Left lung (tissue), 10 donors: Measurements from ENCODE around the gene DOCK8. TPM values are rescaled to one million over a fixed set of nuclear protein-coding genes. Genes with fewer than 3 reads are reported as not detected.

Experiments
- ATAC-seq: fragments of 200-7000 bp; cut with Tn5 transposase; one replicate; pipeline ENCODE4 v1.9.1; 2020; ENCODE audit warnings: moderate library complexity
- DNase-seq, 4 donors: peaks; one replicate each; pipeline ENCODE4 v3.0.0-alpha.2; 2013 to 2020
- H3K27ac ChIP-seq, 2 donors: fragments of 200-600 bp; sonication (generic) in 1 of 2; one replicate each; pipeline versions ENCODE4 v1.5.0 to v1.8.0; 2020 to 2021
- H3K27me3 ChIP-seq, 2 donors: fragments of 200-600 bp; sonication (generic) in 1 of 2; one replicate each; pipeline versions ENCODE4 v1.5.0 to v1.8.0; 2020 to 2021
- H3K36me3 ChIP-seq, 2 donors: fragments of 200-600 bp; sonication (generic) in 1 of 2; one replicate each; pipeline versions ENCODE4 v1.5.0 to v1.8.0; 2020 to 2021
- H3K4me1 ChIP-seq, 2 donors: fragments of 200-600 bp; one replicate each; pipeline ENCODE4 v1.8.0; 2021
- H3K4me3 ChIP-seq, 2 donors: fragments of 200-600 bp; sonication (generic) in 1 of 2; one replicate each; pipeline versions ENCODE4 v1.5.0 to v1.8.0; 2020 to 2021; ENCODE audit warnings: mild to moderate bottlenecking in 1 of 2
- H3K9me3 ChIP-seq, 2 donors: fragments of 200-600 bp; sonication (generic) in 1 of 2; one replicate each; pipeline versions ENCODE4 v1.5.0 to v1.8.0; 2020 to 2021
- CTCF ChIP-seq, 2 donors: fragments of 200-600 bp; sonication (generic) in 1 of 2; IDR thresholded peaks; one replicate each; pipeline versions ENCODE4 v1.5.0 to v1.8.0; 2021; ENCODE audit warnings: antibody characterized with exemption in 2 of 2
- intact Hi-C, 2 donors: fragments of 100-400 bp; cut with DNase I; formaldehyde crosslinking; loops; one replicate each; pipeline versions ENCODE4 v1.11.2 to v1.14.2; 2022
- polyA plus RNA-seq, 6 donors: library from polyadenylated mRNA; unstranded; fragments of 120-200 nt; gene quantifications; one replicate each; pipeline ENCODE4 v1.2.1, GENCODE V29; 2013; ENCODE audit not compliant: insufficient read length in 6 of 6
- total RNA-seq, 2 donors: library from RNA; stranded (reverse); fragmentation: NEBNext Ultra II Directional; extraction: Animal tissue kit (Norgen Biotek cat#: 25700); gene quantifications; one replicate each; pipeline ENCODE4 v1.2.1, GENCODE V29; 2021
- donor health status: DM: no; HTN: yes; CAD: no.
- donor health status: DM: no; HTN: no; CAD: no.

Gene DOCK8
- total and polyA plus RNA-seq, 8 donors, result 5.9 to 95.9 (median 8.5) TPM

DNA sequence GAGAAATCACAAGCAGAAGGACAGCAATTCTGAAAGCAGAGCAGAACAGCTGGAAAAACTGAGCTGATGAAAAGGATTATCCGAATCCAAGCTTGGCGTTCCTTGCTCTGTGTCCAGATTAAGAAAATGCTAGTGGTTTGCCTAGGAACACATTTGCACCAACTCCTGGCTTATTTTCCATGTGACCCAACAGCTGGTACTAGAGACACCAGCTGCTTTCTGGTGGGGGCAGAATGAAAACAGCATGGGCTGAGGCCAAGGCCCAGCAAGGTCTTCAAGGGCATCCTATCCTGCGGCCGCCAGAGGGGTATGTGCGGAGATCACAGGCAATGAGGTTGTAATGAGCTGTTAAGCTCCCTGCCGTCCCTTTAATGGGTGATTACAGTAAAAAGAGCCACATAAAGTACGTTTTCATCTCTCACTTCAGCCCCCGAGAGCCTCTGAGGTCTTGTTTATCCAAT lies 131.5 kb downstream of the DOCK8 start:
- no peak overlapping the region for H3K27ac ChIP-seq
- peak in 1 of 4 donors; percentile 45 for DNase-seq
- ATAC-seq, result no peak
- no peak overlapping the region for H3K4me3 ChIP-seq
- no peak for TF ChIP-seq CTCF (IDR thresholded peaks at IDR 0.05)
- no peaks in the 10 kb centered on the region for H3K4me1 ChIP-seq
- H3K27me3 ChIP-seq, result no peaks in the 10 kb centered on the region
- no peaks in the 10 kb centered on the region for H3K9me3 ChIP-seq
- H3K36me3 ChIP-seq, result peaks cover 0 to 79% of the 10 kb centered on the region in 2 donors
- intact Hi-C loops, result no loop called here

GRCh38 chr9:347667-348292 lies 133.1 kb downstream of the DOCK8 start:
- DNase-seq (peak in 1 of 4 donors; percentile 41), ATAC-seq (peak; percentile 78)
- H3K27me3 ChIP-seq, result no peaks in the 10 kb centered on the region
- intact Hi-C loops, result no loop called here
- no peak overlapping the region for H3K4me3 ChIP-seq
- H3K4me1 ChIP-seq, result no peaks in the 10 kb centered on the region
- H3K9me3 ChIP-seq, result no peaks in the 10 kb centered on the region
- H3K36me3 ChIP-seq, result peaks cover 0 to 66% of the 10 kb centered on the region in 2 donors
- peak; percentile 42 to 68 for TF ChIP-seq CTCF (IDR thresholded peaks at IDR 0.05)
- no peak overlapping the region for H3K27ac ChIP-seq

DNA sequence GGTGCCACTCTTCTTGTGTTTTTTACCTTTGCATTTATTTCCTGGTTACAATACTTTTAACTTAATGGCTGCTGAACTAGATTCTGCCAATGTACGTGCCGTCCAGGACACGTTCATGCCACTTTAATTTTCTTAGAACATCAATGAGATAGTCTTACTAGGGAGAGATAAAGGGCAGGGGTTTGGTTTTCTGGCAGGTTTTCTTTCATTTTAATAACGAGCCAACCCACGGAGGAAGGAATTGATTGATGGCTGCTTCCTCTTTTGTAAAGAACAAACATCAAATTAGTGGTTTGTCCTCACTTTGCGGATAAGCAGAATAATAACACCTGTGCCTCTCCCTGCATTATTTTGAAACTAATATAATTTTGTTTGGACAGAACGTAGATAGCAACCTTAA lies 135.7 kb downstream of the DOCK8 start:
- ATAC-seq (no peak), DNase-seq (no peak)
- Histone ChIP-seq H3K27me3 (no peaks in the 10 kb centered on the region), H3K9me3 (no peaks in the 10 kb centered on the region), H3K4me3 (no peak overlapping the region), H3K27ac (no peak overlapping the region), H3K36me3 (peaks cover 0 to 40% of the 10 kb centered on the region in 2 donors), H3K4me1 (no peaks in the 10 kb centered on the region)
- TF ChIP-seq CTCF (IDR thresholded peaks at IDR 0.05), result no peak
- intact Hi-C loops, result no loop called here

DNA sequence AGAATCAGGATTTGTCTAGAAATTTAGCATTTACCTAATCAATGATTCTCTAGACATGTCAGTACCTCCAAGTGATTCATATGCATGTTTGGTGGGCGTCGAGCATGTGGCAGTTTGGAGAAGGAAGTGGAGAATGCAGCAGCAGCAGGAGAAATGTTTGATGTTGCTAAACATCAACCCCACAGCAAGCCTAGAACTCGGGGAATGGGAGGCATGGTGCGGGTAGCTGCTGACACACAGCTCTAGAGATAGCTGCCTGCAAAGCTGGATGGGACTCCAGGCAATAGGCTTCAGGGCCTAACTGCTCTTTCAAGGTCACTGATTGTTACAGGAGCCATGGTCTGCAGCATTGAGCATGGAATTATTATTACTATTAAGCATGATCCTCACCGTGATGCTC lies 137.3 kb downstream of the DOCK8 start:
- H3K4me1 ChIP-seq, result no peaks in the 10 kb centered on the region
- peaks cover 0 to 25% of the 10 kb centered on the region in 2 donors for H3K36me3 ChIP-seq
- TF ChIP-seq CTCF (IDR thresholded peaks at IDR 0.05), result no peak
- no peak for ATAC-seq
- DNase-seq, result no peak
- no peak overlapping the region for H3K4me3 ChIP-seq
- H3K27me3 ChIP-seq, result no peaks in the 10 kb centered on the region
- intact Hi-C loops, result no loop called here
- no peaks in the 10 kb centered on the region for H3K9me3 ChIP-seq
- no peak overlapping the region for H3K27ac ChIP-seq

DNA sequence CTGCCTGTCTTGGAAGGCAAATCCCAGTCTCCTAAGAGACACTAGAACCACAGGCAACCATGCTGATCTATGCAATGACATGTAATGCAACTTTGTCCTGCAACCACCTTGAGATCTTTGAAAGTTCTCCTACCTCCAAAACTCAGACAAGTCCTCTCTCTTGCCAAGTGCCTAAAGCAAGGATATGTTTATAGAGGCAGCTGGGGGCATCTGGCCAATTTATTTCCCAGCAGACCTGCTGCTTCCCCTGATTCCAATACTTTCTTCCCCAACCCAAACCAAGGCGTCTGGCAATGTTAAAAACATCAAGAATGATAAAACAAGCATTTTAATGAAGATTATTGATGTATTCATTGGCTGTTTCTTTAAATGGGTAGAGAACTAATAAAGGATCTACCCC lies 138.4 kb downstream of the DOCK8 start:
- intact Hi-C loops, result no loop called here
- H3K27ac ChIP-seq, result no peak overlapping the region
- peaks cover 0 to 16% of the 10 kb centered on the region in 2 donors for H3K36me3 ChIP-seq
- ATAC-seq (no peak), DNase-seq (no peak)
- H3K4me1 ChIP-seq, result no peaks in the 10 kb centered on the region
- TF ChIP-seq CTCF (IDR thresholded peaks at IDR 0.05), result no peak
- H3K27me3 ChIP-seq, result no peaks in the 10 kb centered on the region
- H3K9me3 ChIP-seq, result no peaks in the 10 kb centered on the region
- H3K4me3 ChIP-seq, result no peak overlapping the region
